Testis (tissue), 3 donors: Measurements from ENCODE around the gene CACNG8. TPM values are rescaled to one million over a fixed set of nuclear protein-coding genes. Genes with fewer than 3 reads are reported as not detected.
"Not testable (repeated sequence)": the region's sequence is repeated elsewhere in the genome, so short reads cannot be mapped to it uniquely, and the experiment has no call there.

Experiments used
- DNase-seq: peaks from one replicate; pipeline ENCODE4 v3.0.0-alpha.2; 2019
- H3K27ac ChIP-seq, 2 donors: fragments of 200-600 bp; sonication (generic); one replicate each; pipeline ENCODE4 v1.5.1; 2019
- H3K27me3 ChIP-seq: fragments of 200-600 bp; sonication (generic); one replicate; pipeline ENCODE4 v1.5.1; 2019
- H3K36me3 ChIP-seq: fragments of 200-600 bp; sonication (generic); one replicate; pipeline ENCODE4 v1.5.1; 2017; ENCODE audit warnings: low read depth; ENCODE audit errors: missing control alignments
- H3K4me1 ChIP-seq: fragments of 200-600 bp; sonication (generic); one replicate; pipeline ENCODE4 v1.5.1; 2019
- H3K4me3 ChIP-seq, 2 donors: fragments of 200-600 bp; sonication (generic); one replicate each; pipeline ENCODE4 v1.5.1; 2017 to 2019
- H3K9me3 ChIP-seq: fragments of 200-600 bp; sonication (generic); one replicate; pipeline ENCODE4 v1.5.1; 2017
- POLR2A ChIP-seq: fragments of 450-650 bp; IDR thresholded peaks from one replicate; pipeline ENCODE4 v1.6.1; 2017; ENCODE audit warnings: antibody characterized with exemption, mild to moderate bottlenecking, moderate library complexity
- WGBS, 2 donors: methylation state at CpG; one replicate each; pipeline ENCODE4 v1.1.5; 2018; 5-methylcytosine and 5-hydroxymethylcytosine counted together
- intact Hi-C: fragments of 100-400 bp; cut with DNase I; formaldehyde crosslinking; loops from one replicate; pipeline ENCODE4 v1.15.1; 2023; ENCODE audit warnings: low total_unique reads
- microRNA counts, 2 donors: library from miRNA; unstranded; fragments of <30 nt; microRNA quantifications; one replicate each; lab custom pipeline; 2016
- polyA plus RNA-seq: library from polyadenylated mRNA; stranded (reverse); fragments of 350-450 nt; fragmentation: Illumina TruSeq; extraction: RNeasy Lipid Tissue Mini Kit (QIAGEN cat#74804); gene quantifications from one replicate; pipeline ENCODE4 v1.2.3, GENCODE V29; 2014; ENCODE audit warnings: low read depth, low replicate concordance; ENCODE audit not compliant: insufficient read depth
- small RNA-seq, 2 donors: library from RNA; depleted of rRNA; stranded (forward); fragments of <200 nt; gene quantifications; one replicate each; pipeline ENCODE3, GENCODE V24; 2016
- total RNA-seq, 2 donors: library from RNA; depleted of rRNA; stranded (reverse); fragments of >200 nt; gene quantifications; one replicate each; pipeline ENCODE4 v1.2.3, GENCODE V29; 2016
- TF ChIP-seq, protein P1 (sequence below), 3 experiments: fragments of 450-650 bp in 2 of 3; fragments of 200-600 bp in 1 of 3; sonication (generic) in 1 of 3; IDR thresholded peaks; one replicate each; pipeline ENCODE4 v1.5.1; 2016 to 2019; ENCODE audit warnings: antibody characterized with exemption in 3 of 3, mild to moderate bottlenecking in 2 of 3, moderate library complexity in 1 of 3

Gene CACNG8
- total and polyA plus RNA-seq, 3 donors from 2014 or later, result 0.36 to 0.94 (median 0.62) TPM

- 42 to 43% methylated on average over 13 of the region's 13 CpGs for WGBS, 2 donors
- Histone ChIP-seq H3K4me3 (no peak overlapping the region), H3K27ac (no peak overlapping the region), H3K4me1 (no peaks in the 10 kb centered on the region), H3K27me3 (no peaks in the 10 kb centered on the region), H3K9me3 (no peaks in the 10 kb centered on the region), H3K36me3 (no peaks in the 10 kb centered on the region)
- TF ChIP-seq, protein P1, sequence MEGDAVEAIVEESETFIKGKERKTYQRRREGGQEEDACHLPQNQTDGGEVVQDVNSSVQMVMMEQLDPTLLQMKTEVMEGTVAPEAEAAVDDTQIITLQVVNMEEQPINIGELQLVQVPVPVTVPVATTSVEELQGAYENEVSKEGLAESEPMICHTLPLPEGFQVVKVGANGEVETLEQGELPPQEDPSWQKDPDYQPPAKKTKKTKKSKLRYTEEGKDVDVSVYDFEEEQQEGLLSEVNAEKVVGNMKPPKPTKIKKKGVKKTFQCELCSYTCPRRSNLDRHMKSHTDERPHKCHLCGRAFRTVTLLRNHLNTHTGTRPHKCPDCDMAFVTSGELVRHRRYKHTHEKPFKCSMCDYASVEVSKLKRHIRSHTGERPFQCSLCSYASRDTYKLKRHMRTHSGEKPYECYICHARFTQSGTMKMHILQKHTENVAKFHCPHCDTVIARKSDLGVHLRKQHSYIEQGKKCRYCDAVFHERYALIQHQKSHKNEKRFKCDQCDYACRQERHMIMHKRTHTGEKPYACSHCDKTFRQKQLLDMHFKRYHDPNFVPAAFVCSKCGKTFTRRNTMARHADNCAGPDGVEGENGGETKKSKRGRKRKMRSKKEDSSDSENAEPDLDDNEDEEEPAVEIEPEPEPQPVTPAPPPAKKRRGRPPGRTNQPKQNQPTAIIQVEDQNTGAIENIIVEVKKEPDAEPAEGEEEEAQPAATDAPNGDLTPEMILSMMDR (IDR thresholded peaks at IDR 0.05), result peak in 1 of 3 experiments; percentile 26
- TF ChIP-seq POLR2A, result no peak
- intact Hi-C loops, result no loop called here
- DNase-seq, result no peak
These were observed 68.3 kb downstream of the CACNG8 start for GRCh38 chr19:54030895-54031586.

GRCh38 chr19:54035215-54036178, 72.8 kb downstream of the CACNG8 start:
- Histone ChIP-seq H3K27ac (no peak overlapping the region), H3K36me3 (no peaks in the 10 kb centered on the region), H3K4me3 (no peak overlapping the region), H3K9me3 (no peaks in the 10 kb centered on the region), H3K27me3 (no peaks in the 10 kb centered on the region), H3K4me1 (no peaks in the 10 kb centered on the region)
- 60 to 64% methylated on average over 4 of the region's 4 CpGs for WGBS, 2 donors
- intact Hi-C loops, result no loop called here
- TF ChIP-seq POLR2A, result no peak
- TF ChIP-seq, protein P1 (IDR thresholded peaks at IDR 0.05), result no peak
- no peak for DNase-seq

GRCh38 chr19:54036542-54036941, 73.8 kb downstream of the CACNG8 start:
- H3K4me1 ChIP-seq, H3K36me3 ChIP-seq, H3K27me3 ChIP-seq, DNase-seq, H3K9me3 ChIP-seq, H3K4me3 ChIP-seq, intact Hi-C loops, H3K27ac ChIP-seq: not testable (repeated sequence)
- WGBS, 2 donors, result 79 to 90% methylated on average over 5 of the region's 5 CpGs

MicroRNA genes within 50 kb of the gene (microRNA counts, 767-probe panel; counts per million panel counts)
- 0 to 152 counts per million in 2 donors for microRNA hsa-miR-935 (lab: Ali Mortazavi, UCI)

Small RNA genes within 50 kb of the gene (small RNA-seq; reads per million reads assigned to genes)
- gene AC012314.20, result 0 reads per million in 2 donors

Other genes starting within 250 kb of the CACNG8 start
- 1 to 10 TPM in 1 of 2 donors, under 1 TPM in 1; 0.16 to 1.5 TPM for gene NLRP12, start 138.6 kb upstream of the CACNG8 start, total RNA-seq
- gene NLRP12, start 138.6 kb upstream of the CACNG8 start, polyA plus RNA-seq, result not detected
- gene MYADM, start 95.1 kb upstream of the CACNG8 start, total RNA-seq, result 10 to 100 TPM; 48.7 to 57.8 TPM
- gene MYADM, start 95.1 kb upstream of the CACNG8 start, polyA plus RNA-seq, result 128 TPM
- 10 to 100 TPM in 1 of 2 donors, 1 to 10 TPM in 1; 3.7 to 10.6 TPM for gene PRKCG, start 80.7 kb upstream of the CACNG8 start, total RNA-seq
- 4.3 TPM for gene PRKCG, start 80.7 kb upstream of the CACNG8 start, polyA plus RNA-seq
- gene CACNG7, start 53.7 kb upstream of the CACNG8 start, total RNA-seq, result under 1 TPM; 0.39 to 0.81 TPM
- gene CACNG7, start 53.7 kb upstream of the CACNG8 start, polyA plus RNA-seq, result 0.53 TPM
- gene CACNG6, start 28.7 kb downstream of the CACNG8 start, total RNA-seq, result 1 to 10 TPM; 5.3 to 5.5 TPM
- gene CACNG6, start 28.7 kb downstream of the CACNG8 start, polyA plus RNA-seq, result 2.1 TPM
- not detected for gene VSTM1, start 101.0 kb downstream of the CACNG8 start, total RNA-seq
- gene VSTM1, start 101.0 kb downstream of the CACNG8 start, polyA plus RNA-seq, result 1.4 TPM
- gene TARM1, start 118.4 kb downstream of the CACNG8 start, total RNA-seq, result under 1 TPM in 1 of 2 donors, not detected in 1; 0.37 TPM
- gene TARM1, start 118.4 kb downstream of the CACNG8 start, polyA plus RNA-seq, result not detected
- gene OSCAR, start 137.9 kb downstream of the CACNG8 start, total RNA-seq, result 1 to 10 TPM; 1.2 to 1.7 TPM
- 1.7 TPM for gene OSCAR, start 137.9 kb downstream of the CACNG8 start, polyA plus RNA-seq
- 10 to 100 TPM; 40.0 to 55.6 TPM for gene NDUFA3, start 139.9 kb downstream of the CACNG8 start, total RNA-seq
- gene NDUFA3, start 139.9 kb downstream of the CACNG8 start, polyA plus RNA-seq, result 251 TPM
- gene TFPT, start 152.7 kb downstream of the CACNG8 start, total RNA-seq, result 10 to 100 TPM; 11.2 to 12.9 TPM
- gene TFPT, start 152.7 kb downstream of the CACNG8 start, polyA plus RNA-seq, result 16.0 TPM
- 10 to 100 TPM; 60.1 to 66.6 TPM for gene PRPF31, start 152.8 kb downstream of the CACNG8 start, total RNA-seq
- 56.4 TPM for gene PRPF31, start 152.8 kb downstream of the CACNG8 start, polyA plus RNA-seq
- gene CNOT3, start 174.8 kb downstream of the CACNG8 start, total RNA-seq, result 10 to 100 TPM; 79.3 to 79.9 TPM
- 94.3 TPM for gene CNOT3, start 174.8 kb downstream of the CACNG8 start, polyA plus RNA-seq
- 10 to 100 TPM; 10.2 to 12.8 TPM for gene LENG1, start 196.8 kb downstream of the CACNG8 start, total RNA-seq
- 20.6 TPM for gene LENG1, start 196.8 kb downstream of the CACNG8 start, polyA plus RNA-seq
- under 1 TPM; 0.31 to 0.43 TPM for gene TMC4, start 210.2 kb downstream of the CACNG8 start, total RNA-seq
- gene TMC4, start 210.2 kb downstream of the CACNG8 start, polyA plus RNA-seq, result 4.1 TPM
- 100 to 1,000 TPM; 479 to 482 TPM for gene MBOAT7, start 226.6 kb downstream of the CACNG8 start, total RNA-seq
- gene MBOAT7, start 226.6 kb downstream of the CACNG8 start, polyA plus RNA-seq, result 218 TPM
- 100 to 1,000 TPM; 162 to 177 TPM for gene TSEN34, start 228.4 kb downstream of the CACNG8 start, total RNA-seq
- 73.1 TPM for gene TSEN34, start 228.4 kb downstream of the CACNG8 start, polyA plus RNA-seq
- 1,000 to 10,000 TPM in 1 of 2 donors, 100 to 1,000 TPM in 1; 648 to 1,251 TPM for gene RPS9, start 237.9 kb downstream of the CACNG8 start, total RNA-seq
- gene RPS9, start 237.9 kb downstream of the CACNG8 start, polyA plus RNA-seq, result 969 TPM